Measurements from ENCODE around the gene BICDL2. TPM values are rescaled to one million over a fixed set of nuclear protein-coding genes. Genes with fewer than 3 reads are reported as not detected.
A peak's percentile ranks its signal among the peaks of the same experiment; 100 is the strongest.

BICDL2 gene
- polyA plus RNA-seq, 1 of the 3 experiments (the other 2 are of a cell fraction): not detected

GRCh38 chr16:3044708-3045107 lies 8.0 kb upstream of the BICDL2 start:
- Histone ChIP-seq H3K4me3 (ENCODE audit: low read depth in 2 of 2, low read length in 1 of 2) (peak overlapping the region in 1 of 2 experiments; percentile 33; a peak in 1 of 4 replicates), H3K4me1 (ENCODE audit: control insufficient read depth in 1 of 2, insufficient read depth in 2 of 2, low read depth in 1 of 2, low read length in 1 of 2) (no peaks in the 10 kb centered on the region; a peak in 1 of 4 replicates), H3K9me2 (no peaks in the 10 kb centered on the region), H3K4me2 (no peak overlapping the region), H3K79me2 (ENCODE audit: insufficient read depth) (no peaks in the 10 kb centered on the region), H3K9me3 (no peaks in the 10 kb centered on the region), H3K36me3 (replicated peaks in 1 of 2; ENCODE audit: control insufficient read depth in 1 of 2, insufficient read depth in 2 of 2, low read length in 1 of 2) (no peaks in the 10 kb centered on the region), H3K27me3 (ENCODE audit: insufficient read depth) (peaks cover 83% of the 10 kb centered on the region), H3K9ac (no peak overlapping the region), H2AFZ (ENCODE audit: low read depth) (no peak overlapping the region), H4K20me1 (ENCODE audit: insufficient read depth) (no peaks in the 10 kb centered on the region), H3F3A (replicated peaks; ENCODE audit: insufficient read depth) (peaks cover 8% of the 10 kb centered on the region), H3K27ac (ENCODE audit: low read depth in 2 of 2, low read length in 1 of 2) (no peak overlapping the region)
- DNase-seq: no peak
- ChIA-PET POLR2A (no interaction called here), CTCF (interaction anchor here (0.9 to 8.5 kb wide), 4 partner anchors 13 to 126 kb away, joined by 3 to 141 read pairs (median 8); no protein-coding TSS in a partner anchor)
- TF ChIP-seq RAD21 (IDR thresholded peaks at IDR 0.05; ENCODE audit: low read length) (no peak), NFIC (IDR thresholded peaks at IDR 0.05; ENCODE audit: borderline replicate concordance) (no peak), MAX (IDR thresholded peaks at IDR 0.05; ENCODE audit: low read depth) (no peak), CHD2 (IDR thresholded peaks at IDR 0.05; ENCODE audit: low read length, partially characterized antibody) (no peak)
- TF ChIP-seq, protein P1, sequence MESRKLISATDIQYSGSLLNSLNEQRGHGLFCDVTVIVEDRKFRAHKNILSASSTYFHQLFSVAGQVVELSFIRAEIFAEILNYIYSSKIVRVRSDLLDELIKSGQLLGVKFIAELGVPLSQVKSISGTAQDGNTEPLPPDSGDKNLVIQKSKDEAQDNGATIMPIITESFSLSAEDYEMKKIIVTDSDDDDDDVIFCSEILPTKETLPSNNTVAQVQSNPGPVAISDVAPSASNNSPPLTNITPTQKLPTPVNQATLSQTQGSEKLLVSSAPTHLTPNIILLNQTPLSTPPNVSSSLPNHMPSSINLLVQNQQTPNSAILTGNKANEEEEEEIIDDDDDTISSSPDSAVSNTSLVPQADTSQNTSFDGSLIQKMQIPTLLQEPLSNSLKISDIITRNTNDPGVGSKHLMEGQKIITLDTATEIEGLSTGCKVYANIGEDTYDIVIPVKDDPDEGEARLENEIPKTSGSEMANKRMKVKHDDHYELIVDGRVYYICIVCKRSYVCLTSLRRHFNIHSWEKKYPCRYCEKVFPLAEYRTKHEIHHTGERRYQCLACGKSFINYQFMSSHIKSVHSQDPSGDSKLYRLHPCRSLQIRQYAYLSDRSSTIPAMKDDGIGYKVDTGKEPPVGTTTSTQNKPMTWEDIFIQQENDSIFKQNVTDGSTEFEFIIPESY (IDR thresholded peaks at IDR 0.05; ENCODE audit: borderline replicate concordance, low read depth): no peak
- 90% methylated on average over 6 of the region's 6 CpGs for WGBS (ENCODE audit: low lambda C conversion rate)

GRCh38 chr16:3042376-3042775 lies 5.6 kb upstream of the BICDL2 start:
- H3K4me1 ChIP-seq (ENCODE audit: control insufficient read depth in 1 of 2, insufficient read depth in 2 of 2, low read depth in 1 of 2, low read length in 1 of 2): no peaks in the 10 kb centered on the region; a peak in 1 of 4 replicates
- no peak for DNase-seq
- POLR2A ChIA-PET: interaction anchor here (1.0 kb wide), 1 partner anchor 13 kb away, joined by 5 read pairs; no protein-coding TSS in a partner anchor
- H4K20me1 ChIP-seq (ENCODE audit: insufficient read depth): no peaks in the 10 kb centered on the region
- H3K36me3 ChIP-seq (replicated peaks in 1 of 2; ENCODE audit: control insufficient read depth in 1 of 2, insufficient read depth in 2 of 2, low read length in 1 of 2): no peaks in the 10 kb centered on the region
- no peak overlapping the region for H3K9ac ChIP-seq
- no peak for TF ChIP-seq RXRA (IDR thresholded peaks at IDR 0.05; ENCODE audit: borderline replicate concordance, low read depth)
- no peak for TF ChIP-seq ELF1 (IDR thresholded peaks at IDR 0.05)
- TF ChIP-seq USF2 (IDR thresholded peaks at IDR 0.05; ENCODE audit: borderline replicate concordance, low read depth, low read length): no peak
- TF ChIP-seq RFX5 (IDR thresholded peaks at IDR 0.05; ENCODE audit: low read length): no peak
- H3K9me3 ChIP-seq: no peaks in the 10 kb centered on the region
- peaks cover 84% of the 10 kb centered on the region for H3K27me3 ChIP-seq (ENCODE audit: insufficient read depth)
- H3K4me3 ChIP-seq (ENCODE audit: low read depth in 2 of 2, low read length in 1 of 2): no peak overlapping the region
- H3F3A ChIP-seq (replicated peaks; ENCODE audit: insufficient read depth): peaks cover 4% of the 10 kb centered on the region
- H3K79me2 ChIP-seq (ENCODE audit: insufficient read depth): no peaks in the 10 kb centered on the region
- H3K4me2 ChIP-seq: no peak overlapping the region
- no peak overlapping the region for H2AFZ ChIP-seq (ENCODE audit: low read depth)
- no peak overlapping the region for H3K27ac ChIP-seq (ENCODE audit: low read depth in 2 of 2, low read length in 1 of 2)
- H3K9me2 ChIP-seq: no peaks in the 10 kb centered on the region
- CTCF ChIA-PET: interaction anchor here (1.3 to 8.5 kb wide), 2 partner anchors 11 to 17 kb away, joined by 8 to 141 read pairs; no protein-coding TSS in a partner anchor
- 68% methylated on average over 3 of the region's 3 CpGs for WGBS (ENCODE audit: low lambda C conversion rate)

Measured in SK-N-SH (cell line).